HG02938 (cell line): ENCODE results near the gene HIF1A.

Experiments
- ATAC-seq: cut with Tn5 transposase; IDR thresholded peaks from one replicate; pipeline ENCODE4 v1.9.1; 2021; ENCODE audit warnings: mild to moderate bottlenecking, moderate library complexity; ENCODE audit not compliant: unreplicated experiment

The HIF1A gene

DNA sequence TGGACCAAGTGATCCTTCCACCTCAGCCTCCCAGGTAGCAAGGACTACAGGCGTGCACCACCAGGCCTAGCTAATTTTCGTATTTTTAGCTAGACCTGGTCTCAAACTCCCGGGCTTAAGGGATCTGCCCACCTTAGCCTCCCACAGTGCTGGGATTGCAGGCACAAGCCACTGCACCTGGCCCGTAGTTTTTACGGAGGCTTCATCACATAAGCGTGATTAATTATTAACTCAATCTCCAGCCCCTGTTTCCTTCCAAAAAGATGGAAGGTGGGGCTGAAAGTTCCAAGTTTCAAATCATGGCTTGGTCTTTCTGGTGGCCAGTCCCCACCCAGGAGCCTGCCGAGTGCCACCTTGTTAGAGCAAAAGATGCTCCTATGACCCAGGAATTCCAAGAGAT lies 22.5 kb upstream of the HIF1A start:
- no peak for ATAC-seq

DNA sequence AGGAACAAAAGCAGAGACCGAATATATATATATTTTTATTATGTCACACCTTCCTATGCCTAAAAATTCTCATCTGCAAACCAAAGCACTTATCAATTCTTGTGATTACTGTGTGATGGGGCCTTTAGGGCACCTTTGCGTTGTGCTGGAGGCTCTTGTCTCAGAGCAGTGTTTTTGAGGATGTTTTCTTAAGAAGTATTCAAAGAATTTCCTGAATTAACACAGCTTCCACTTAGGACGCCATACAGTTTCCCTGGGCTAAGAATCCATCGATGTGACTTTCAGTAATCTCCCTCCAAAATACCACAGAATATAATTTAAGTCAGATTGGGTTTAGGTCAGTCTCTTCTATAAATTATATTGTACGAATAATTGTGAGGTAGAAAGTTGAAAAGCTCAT lies 22.0 kb upstream of the HIF1A start:
- no peak for ATAC-seq

DNA sequence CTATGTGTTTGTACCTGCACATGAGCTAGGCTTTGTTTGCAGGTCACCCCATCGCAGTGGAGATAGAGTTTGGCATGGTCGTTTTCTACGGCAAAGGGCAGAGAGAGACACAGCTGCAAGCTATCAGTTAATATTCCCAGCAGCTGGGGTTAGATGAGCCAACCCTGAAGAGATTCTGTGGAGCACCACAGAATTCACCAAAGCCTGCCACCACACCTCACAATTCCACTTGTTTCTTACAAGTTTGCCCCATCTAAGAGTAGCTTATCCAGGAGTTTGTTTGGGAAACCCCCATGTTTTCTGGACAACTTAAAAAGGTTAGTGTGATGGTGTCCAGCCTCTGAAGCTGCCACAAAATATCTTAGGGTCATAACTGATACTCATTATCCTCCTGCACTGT lies 20.0 kb upstream of the HIF1A start:
- no peak for ATAC-seq

DNA sequence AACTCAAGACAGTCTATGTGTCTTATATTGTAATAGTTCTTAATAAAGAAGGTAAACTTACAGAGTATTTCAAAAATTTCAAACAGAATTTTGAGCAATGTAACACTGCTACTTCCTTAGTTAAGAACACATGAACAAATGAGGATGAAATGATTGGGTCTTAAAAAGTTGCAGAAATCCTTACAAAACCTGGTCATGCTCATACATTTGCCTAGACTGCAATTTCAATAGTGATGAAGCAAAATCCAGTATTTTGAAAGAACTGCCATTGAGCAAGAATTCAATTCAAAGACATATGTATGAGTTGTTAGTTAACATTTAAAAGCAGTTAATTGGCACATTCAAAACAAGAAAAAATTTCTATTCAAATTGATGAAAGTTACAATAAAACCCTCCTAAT lies 17.8 kb upstream of the HIF1A start:
- no peak for ATAC-seq

DNA sequence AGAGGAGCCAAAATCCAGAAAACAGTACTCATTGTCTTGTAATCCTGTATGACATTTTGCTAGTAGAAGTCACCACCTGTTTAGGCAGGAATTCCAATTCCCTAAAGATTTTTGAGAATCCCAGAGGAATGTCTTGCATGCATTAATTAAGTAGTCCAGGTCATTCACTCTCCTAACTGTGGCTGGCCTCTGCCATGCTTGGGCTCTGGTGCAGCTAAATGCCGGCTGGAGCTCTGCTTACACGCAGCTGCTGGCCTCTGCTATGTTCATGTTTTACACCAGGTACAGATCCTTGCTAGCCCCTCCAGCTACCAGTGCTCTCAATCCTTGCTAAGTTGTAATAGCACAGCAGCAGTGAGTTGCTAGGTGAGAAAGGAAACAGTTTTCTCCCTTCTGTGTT lies 16.3 kb upstream of the HIF1A start:
- ATAC-seq = no peak

DNA sequence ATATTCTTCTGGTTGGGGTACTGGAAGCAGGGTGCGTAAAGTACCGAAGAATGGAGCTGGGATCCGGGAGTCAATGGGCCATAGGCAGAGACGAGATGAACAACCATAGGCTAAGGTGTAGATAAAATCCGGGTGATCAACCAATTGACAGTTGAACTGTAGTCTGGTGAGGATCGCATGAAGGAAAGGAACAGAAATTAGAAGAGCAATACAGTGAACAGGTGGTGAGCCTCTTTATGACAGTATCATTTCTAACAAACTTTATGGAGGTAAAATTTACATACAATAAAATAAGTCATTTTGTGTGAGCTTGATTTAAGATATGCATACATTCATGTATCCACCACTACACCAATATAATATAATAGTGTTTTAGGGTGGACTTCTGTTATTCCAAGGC lies 13.9 kb upstream of the HIF1A start:
- ATAC-seq = no peak

DNA sequence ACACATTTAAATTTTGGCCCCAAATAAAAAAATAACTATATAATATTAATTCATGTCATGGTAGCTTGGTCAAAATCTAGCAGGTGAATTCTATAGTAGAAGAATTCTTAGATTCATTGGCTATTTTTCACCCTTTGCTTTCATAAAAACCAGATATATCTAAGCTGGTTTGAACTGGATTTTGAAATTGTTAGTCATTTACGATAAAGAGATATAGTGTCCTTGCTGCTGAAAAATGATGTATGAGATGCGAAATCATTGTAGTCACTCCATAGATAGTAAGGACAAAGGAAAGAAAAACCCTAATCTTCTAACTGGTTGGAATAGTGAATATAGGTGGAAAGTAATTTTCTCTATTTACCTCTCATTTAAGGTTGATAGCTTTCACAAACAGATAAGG lies 12.2 kb upstream of the HIF1A start:
- ATAC-seq = no peak

DNA sequence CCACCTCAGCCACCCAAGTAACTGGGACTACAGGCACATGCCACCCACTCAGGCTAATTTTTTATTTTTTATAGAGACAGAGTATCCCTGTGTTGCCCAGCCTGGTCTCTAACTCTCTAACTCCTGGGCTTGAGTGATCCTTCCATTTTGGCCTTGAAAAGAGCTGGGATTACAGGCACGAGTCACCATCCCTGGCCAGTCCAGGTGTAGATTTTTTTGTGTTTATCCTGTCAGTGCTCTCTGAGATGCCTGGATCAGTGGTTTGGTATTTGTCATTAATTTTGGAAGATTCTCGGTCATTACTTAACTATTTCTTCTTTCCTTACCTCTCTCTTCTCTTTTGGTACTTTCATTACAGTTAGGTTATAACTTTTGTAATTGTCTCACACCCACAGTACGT lies 5.3 kb upstream of the HIF1A start:
- ATAC-seq = no peak

DNA sequence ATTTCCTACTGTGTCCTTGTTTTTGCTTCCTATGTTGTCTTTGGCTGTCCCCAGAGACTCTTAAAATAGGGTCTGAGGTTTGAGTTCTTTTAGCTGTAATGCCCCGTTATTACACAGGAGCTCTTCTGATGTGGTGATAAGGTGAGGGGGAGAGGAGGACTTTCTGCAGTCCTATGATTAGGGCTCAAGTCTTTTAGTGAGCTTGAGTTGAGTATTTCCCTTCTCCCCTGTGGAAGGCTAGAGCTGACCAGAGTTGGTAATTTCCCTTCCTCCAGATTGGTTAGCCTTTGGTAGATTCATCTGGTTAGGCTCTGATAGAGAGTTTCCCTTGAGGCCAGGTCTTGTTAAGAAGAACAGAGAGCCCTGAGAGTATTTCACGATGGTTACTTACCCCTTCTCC lies 4.3 kb upstream of the HIF1A start:
- ATAC-seq = no peak

DNA sequence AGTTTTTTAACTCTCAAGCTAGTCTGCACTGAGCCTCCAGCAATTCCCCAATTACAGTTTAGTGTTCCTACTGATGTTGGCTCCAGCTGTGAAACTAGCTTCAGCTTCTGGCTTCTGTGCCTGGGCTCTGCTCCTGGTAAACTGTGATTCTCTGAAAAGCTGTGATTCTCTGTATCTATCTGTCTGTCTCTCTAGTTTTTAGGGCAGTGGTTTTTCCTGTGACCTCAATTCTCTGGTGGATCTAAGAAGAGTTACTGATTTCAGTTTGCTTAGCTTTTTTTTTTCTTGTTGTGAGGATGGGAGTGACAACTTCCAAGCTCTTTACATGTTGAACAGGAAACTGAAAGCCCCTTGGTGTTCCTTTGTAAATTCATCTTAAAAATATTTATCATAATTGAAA lies 3.8 kb upstream of the HIF1A start:
- ATAC-seq = no peak

DNA sequence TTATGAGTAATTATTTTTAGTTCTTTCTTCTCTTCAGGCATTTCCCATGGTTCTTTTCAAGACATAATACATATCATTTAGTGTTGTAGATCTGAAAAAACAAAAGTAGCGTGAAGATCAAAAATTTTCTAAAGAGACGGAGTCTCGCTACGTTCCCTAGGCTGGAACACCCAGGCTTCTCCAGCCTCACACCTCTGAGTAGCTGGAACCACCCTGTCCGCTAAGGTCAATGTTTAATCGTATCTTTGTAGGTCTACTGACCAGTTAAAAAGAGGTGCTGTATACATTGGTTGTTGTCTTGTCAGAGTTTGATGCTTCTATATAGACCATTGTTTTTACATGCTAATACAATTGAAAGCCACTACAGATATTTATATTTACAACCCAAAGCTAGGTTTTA lies 1.3 kb upstream of the HIF1A start:
- no peak for ATAC-seq

DNA sequence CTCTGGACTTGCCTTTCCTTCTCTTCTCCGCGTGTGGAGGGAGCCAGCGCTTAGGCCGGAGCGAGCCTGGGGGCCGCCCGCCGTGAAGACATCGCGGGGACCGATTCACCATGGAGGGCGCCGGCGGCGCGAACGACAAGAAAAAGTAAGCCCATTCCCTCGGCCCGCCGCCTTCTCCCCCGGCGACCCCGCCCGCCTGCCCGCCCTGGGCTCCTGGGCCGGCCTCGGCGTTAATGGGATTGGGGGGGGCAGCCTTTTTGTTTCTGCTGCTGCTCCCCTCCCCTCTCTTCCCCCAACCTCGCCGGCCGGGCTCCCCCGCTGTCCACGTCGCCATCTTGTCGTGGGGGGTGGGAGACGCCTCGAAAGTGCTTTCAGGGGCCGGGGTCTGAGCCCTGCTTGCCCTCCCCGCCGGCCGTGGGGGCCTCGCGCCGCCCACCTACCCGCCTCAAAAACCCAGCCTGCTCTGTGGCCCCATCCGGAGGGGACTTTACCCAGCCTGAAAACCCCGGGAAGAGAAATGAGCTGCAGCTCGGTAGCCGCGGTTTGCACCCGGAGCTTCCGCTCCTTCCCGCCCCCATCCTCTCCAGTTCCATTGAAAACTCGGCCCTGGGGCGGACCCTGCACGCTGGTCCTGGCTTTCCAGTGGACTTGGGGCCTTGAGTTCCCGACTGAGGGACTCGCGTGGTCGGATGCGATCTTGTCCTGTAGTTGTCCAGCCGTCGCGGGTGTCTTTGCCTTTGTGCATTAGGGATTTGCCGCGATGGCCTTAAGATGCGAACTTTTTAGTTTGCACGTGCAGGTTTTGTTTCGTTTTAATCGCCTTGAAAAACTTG lies 598 bp downstream of the HIF1A start:
- ATAC-seq = peak; percentile 5

DNA sequence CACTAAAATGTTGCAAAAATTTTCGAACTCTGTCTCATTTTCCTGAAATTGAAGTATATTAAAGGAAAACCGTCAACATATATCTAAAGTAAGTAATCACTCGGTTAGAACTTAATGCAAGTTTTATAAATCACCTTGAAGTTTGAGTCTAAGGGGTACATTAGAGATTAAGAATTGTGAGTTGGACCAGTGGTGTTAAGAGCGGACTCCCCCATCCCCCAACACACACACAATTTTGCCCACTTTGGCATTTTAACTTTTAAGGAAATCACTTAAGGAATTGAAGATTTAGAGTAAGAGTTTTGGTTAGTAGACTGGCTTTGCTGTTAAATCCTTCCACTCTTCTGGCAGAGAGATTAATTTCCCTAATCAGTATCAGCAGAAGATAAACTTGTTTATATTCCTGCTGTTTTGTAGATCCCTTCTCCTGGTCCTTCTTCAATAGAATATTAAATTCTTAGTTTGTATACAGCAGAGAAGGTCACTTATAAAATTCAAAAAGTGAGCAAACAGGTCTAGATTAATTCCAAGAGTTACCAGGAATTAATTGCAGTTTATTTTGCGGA lies 1.5 kb downstream of the HIF1A start:
- no peak for ATAC-seq

DNA sequence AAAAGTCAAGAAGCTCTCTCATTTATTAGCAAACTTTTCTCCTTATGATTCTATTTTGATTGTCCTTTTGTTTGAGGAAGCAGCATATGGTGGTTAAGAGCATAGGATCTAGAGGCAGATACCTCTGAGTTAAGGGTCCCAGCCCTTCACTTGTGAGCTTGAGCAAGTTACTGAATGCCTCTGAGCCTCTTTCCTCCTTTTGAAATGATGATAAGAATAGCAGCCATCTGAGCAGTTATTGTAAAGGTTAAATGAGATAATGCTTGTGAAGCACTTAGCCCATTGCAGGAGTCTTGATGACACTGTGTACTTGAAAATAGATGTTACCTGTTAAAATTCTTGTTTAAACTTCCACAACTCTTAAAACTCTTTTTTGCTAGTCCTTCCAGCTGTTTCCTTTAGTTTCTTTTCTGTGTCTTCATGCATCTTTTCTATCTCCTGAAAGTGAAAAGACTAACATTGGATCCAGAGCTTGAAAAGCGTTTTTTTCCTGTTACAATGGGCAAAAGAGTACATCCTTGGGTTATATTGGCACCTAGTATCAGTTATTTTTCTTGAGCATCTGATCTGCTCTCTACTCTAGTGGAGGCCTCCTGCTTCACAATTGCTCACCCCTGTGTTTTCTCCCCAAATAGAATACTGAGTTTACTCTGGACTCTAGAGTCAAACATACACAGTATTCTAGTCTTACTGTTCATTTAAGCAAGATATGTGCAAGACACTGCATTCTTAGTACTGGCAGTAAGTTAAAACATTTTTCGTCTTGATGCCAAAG lies 3.1 kb downstream of the HIF1A start:
- no peak for ATAC-seq

DNA sequence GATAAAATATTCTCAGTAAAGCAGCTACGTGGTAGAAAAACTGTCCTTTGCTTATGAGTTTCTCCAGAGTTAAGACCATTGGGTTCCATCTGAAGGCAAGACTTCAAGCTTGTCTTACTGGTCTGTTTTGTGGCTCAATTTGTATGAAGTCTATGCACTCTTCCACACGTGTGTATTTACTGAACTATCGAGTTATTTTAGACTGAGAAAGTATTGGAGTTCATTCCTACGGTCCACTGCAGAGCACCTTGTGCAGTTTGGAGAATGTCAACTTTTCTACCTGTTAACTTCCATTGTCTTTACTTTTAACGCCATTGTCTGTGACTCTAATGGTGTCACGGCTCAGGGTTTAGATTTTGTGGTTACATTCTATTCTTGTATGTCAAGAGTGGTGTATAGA lies 3.7 kb downstream of the HIF1A start:
- ATAC-seq = no peak

DNA sequence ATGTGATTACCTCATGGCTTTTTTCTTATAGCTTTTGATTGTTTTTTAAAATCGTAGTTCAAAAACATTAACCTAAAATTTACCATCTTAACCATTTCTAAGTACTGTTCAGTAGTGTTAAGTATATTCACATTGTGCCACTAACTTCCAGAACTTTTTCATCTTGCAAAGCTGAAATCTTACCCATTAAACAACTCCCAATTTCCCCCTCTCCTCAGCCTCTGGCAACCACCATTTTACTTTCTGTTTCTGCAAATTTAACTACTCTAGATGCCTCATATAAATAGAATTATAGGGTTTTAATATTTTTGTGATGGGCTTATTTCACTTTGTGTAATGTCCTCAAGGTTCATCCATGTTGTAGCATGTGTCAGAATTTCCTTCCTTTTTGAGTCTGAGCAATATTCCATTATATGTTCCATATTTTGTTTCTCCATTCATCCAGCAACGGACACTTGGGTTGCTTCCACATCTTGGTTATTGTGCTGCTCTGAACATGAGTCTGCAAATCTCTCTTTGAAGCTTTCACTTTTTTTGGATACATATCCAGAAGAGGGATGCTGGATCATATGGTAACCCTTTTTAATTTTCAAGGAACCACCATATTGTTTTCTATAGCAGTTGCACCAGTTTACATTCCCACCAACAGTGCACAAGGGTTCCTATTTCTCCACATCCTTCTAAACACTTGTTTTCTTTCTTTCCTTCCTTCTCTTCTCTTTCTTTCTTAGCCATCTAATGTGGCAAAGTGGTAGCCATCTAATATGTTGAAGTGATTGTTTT lies 5.0 kb downstream of the HIF1A start:
- no peak for ATAC-seq

DNA sequence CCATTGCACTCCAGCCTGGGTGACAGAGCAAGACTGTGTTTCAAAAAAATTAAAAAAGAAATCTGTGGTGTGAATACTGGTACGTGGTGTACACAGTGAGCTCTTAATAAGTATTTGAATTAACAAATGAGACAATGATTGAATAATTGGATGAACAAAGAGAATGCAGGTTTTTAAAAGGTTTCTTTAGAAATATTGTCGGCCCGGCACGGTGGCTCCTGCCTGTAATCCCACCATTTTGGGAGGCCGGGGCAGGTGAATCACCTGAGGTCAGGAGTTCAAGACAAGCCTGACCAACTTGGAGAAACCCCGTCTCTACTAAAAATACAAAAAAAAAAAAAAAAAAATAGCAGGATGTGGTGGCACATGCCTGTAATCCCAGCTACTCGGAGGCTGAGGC lies 6.6 kb downstream of the HIF1A start:
- no peak for ATAC-seq

DNA sequence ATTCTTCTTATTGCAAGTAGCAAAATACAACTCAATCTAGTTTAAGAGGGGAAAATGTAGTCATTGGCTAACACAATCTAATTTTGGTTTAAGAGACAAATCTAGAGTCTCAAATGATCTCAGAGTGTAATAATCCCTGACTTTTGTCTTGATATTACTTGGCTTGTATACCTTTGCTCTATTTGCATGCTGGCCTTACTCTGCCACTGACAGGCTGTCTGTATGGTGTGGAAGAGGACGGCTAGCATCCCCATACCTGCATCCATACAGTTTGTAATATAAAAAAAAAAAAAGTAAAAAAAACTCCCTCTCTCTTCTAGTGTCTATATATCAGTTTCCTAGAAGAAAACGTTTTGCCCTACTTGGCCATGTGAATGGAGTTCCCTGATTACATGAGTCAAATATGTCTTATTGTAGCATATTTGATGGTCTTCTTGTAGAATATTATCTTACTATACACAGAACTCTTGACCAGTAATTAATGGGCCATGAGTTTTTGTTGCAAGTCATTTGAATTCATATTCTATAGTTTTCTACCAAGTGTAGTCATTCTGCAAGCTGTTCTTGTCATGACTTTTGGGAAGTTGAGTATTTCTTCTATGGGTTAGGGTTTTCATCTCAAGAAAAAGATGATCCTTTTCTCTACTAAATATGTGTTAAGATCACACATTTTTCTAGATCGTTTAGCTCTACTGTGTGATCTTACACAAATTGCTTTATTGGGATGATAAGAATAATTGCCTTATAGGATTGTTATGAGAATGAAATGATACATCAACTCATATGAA lies 8.2 kb downstream of the HIF1A start:
- ATAC-seq = no peak

DNA sequence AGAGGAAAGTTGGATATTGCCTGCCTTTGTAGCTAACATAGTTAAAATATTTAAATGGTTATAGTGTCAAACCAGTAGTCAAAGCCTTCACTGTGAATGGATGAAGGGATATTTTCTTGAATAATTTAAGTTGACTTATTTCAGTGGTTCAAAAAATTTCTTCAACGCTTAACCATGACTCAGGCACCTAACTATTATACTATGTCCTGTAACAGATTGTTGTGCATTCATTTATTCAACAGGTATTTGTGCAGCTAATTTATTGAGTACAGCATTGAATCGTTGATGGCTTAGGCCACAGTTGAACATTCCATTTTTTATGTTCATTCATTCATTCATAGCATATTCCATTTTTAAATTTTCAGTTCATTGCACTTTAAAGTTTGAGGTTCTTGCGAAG lies 9.2 kb downstream of the HIF1A start:
- no peak for ATAC-seq

DNA sequence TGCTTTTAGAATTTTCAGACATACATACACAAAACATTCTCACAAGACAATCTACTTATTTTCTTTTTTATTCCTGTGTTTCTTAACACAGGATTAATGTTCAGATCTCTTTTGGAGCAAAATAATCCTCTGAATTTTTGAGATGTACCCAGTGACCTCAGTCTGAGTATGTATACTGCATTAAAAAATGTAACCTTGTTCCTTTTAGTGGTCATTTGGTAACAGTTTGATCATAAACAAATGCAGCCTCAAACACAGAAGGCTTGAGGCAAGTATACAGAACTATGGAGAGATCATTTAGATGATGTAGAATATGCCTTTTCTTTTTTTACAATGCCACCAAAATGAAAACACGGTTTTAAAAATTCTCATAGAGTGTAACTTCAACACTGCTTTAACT lies 9.7 kb downstream of the HIF1A start:
- no peak for ATAC-seq
